Measurements from ENCODE around the gene ZRANB3.

GRCh38 chr2:135093670-135094330 is 437.2 kb downstream of the ZRANB3 start:
- TF ChIP-seq CTCF (optimal IDR thresholded peaks at IDR 0.05 in 1 of 3, IDR thresholded peaks at IDR 0.05 in 1 of 3, conservative IDR thresholded peaks at IDR 0.05 in 1 of 3; ENCODE audit: extremely low read depth in 1 of 3, insufficient read depth in 2 of 3, low read length in 3 of 3) (no peak), EZH2 (IDR thresholded peaks at IDR 0.05; ENCODE audit: low read length) (no peak)
